ENCODE data around the gene MARK3.

- no peak for TF ChIP-seq EZH2 (IDR thresholded peaks at IDR 0.05; ENCODE audit: low read depth)
- TF ChIP-seq, protein P1, sequence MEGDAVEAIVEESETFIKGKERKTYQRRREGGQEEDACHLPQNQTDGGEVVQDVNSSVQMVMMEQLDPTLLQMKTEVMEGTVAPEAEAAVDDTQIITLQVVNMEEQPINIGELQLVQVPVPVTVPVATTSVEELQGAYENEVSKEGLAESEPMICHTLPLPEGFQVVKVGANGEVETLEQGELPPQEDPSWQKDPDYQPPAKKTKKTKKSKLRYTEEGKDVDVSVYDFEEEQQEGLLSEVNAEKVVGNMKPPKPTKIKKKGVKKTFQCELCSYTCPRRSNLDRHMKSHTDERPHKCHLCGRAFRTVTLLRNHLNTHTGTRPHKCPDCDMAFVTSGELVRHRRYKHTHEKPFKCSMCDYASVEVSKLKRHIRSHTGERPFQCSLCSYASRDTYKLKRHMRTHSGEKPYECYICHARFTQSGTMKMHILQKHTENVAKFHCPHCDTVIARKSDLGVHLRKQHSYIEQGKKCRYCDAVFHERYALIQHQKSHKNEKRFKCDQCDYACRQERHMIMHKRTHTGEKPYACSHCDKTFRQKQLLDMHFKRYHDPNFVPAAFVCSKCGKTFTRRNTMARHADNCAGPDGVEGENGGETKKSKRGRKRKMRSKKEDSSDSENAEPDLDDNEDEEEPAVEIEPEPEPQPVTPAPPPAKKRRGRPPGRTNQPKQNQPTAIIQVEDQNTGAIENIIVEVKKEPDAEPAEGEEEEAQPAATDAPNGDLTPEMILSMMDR (conservative IDR thresholded peaks at IDR 0.05), result no peak
Measured at GRCh38 chr14:103362780-103363179, 22.4 kb upstream of the MARK3 start.

All from PC-9 (cell line).